K562 (cell line): ENCODE data around the gene VKORC1. TPM values are rescaled to one million over a fixed set of nuclear protein-coding genes. Genes with fewer than 3 reads are reported as not detected.

ENCODE experiments used
- ATF3 ChIP-seq, 2 experiments: fragments of 450-650 bp in 1 of 2; sonication (generic) in 1 of 2; formaldehyde crosslinking in 1 of 2; IDR thresholded peaks in 1 of 2; conservative IDR thresholded peaks in 1 of 2; 2 replicates each; pipeline versions ENCODE4 v1.6.1 to v1.8.1; 2016 to 2023; ENCODE audit warnings: mild to moderate bottlenecking in 2 of 2, moderate library complexity in 2 of 2, inconsistent platforms in 1 of 2, missing genetic modification reagents in 1 of 2
- CCNT2 ChIP-seq: IDR thresholded peaks from 2 replicates; pipeline ENCODE4 v1.6.1; 2011; ENCODE audit warnings: borderline replicate concordance, low read depth, mild to moderate bottlenecking, moderate library complexity, mixed read lengths, low read length; ENCODE audit not compliant: insufficient read length; ENCODE audit errors: extremely low read depth
- FOSL1 ChIP-seq: fragments of 200-800 bp; sonication (Bioruptor generic); conservative IDR thresholded peaks from 2 replicates; pipeline ENCODE4 v1.6.1; 2016; ENCODE audit warnings: missing genetic modification characterization, missing compliant biosample characterization
- FOXP1 ChIP-seq: sonication (generic); formaldehyde crosslinking; IDR thresholded peaks from 2 replicates; pipeline ENCODE4 v1.8.0; 2022; ENCODE audit warnings: mild to moderate bottlenecking, missing genetic modification reagents
- HEY1 ChIP-seq: fragments of 250-450 bp; sonication (Bioruptor Pico); IDR thresholded peaks from 2 replicates; pipeline ENCODE4 v1.5.0; 2020; ENCODE audit warnings: mild to moderate bottlenecking, moderate library complexity, borderline replicate concordance
- KAT2B ChIP-seq: IDR thresholded peaks from one replicate; pipeline ENCODE4 v1.6.1; 2012; ENCODE audit warnings: low read depth, mild to moderate bottlenecking, control low read depth, inconsistent platforms, low read length, moderate library complexity
- KDM4B ChIP-seq, 2 experiments: fragments of 450-650 bp in 1 of 2; sonication (generic) in 1 of 2; IDR thresholded peaks; 2 replicates each; pipeline ENCODE4 v1.6.1; 2016 to 2017; ENCODE audit warnings: borderline replicate concordance in 2 of 2, antibody characterized with exemption in 1 of 2, low read depth in 1 of 2, mild to moderate bottlenecking in 1 of 2
- KLF13 ChIP-seq: fragments of 450-650 bp; IDR thresholded peaks from 2 replicates; pipeline ENCODE4 v1.6.1; 2016; ENCODE audit warnings: missing genetic modification characterization, low read depth, mild to moderate bottlenecking, missing compliant biosample characterization, moderate library complexity, borderline replicate concordance
- PCBP1 ChIP-seq: fragments of 200-400 bp; formaldehyde crosslinking; IDR thresholded peaks from 2 replicates; pipeline ENCODE4 v1.6.1; 2018; ENCODE audit warnings: mild to moderate bottlenecking, low read depth, low read length; ENCODE audit not compliant: poor library complexity, severe bottlenecking
- POLR3G ChIP-seq: IDR thresholded peaks from 2 replicates; pipeline ENCODE4 v1.6.1; 2011; ENCODE audit not compliant: insufficient read length, insufficient replicate concordance; ENCODE audit errors: extremely low read depth
- POU5F1 ChIP-seq: fragments of 150-350 bp; IDR thresholded peaks from 2 replicates; pipeline ENCODE4 v1.6.1; 2014; ENCODE audit warnings: borderline replicate concordance, low read length, low read depth, mild to moderate bottlenecking; ENCODE audit not compliant: partially characterized antibody
- SNRNP70 ChIP-seq: fragments of 200-400 bp; formaldehyde crosslinking; optimal IDR thresholded peaks from 2 replicates; pipeline ENCODE3; 2017; ENCODE audit warnings: low read depth, low read length
- SRSF7 ChIP-seq: fragments of 200-400 bp; formaldehyde crosslinking; optimal IDR thresholded peaks from 2 replicates; pipeline ENCODE3; 2017; ENCODE audit warnings: mild to moderate bottlenecking, low read depth, low read length
- TAF1 ChIP-seq: IDR thresholded peaks from 2 replicates; pipeline ENCODE4 v1.6.1; 2011; ENCODE audit warnings: mild to moderate bottlenecking, low read length, moderate library complexity; ENCODE audit not compliant: insufficient read depth, control insufficient read depth, severe bottlenecking; ENCODE audit errors: extremely low read depth
- YY1 ChIP-seq, 3 experiments: IDR thresholded peaks; 2 replicates each; pipeline ENCODE4 v1.6.1; 2011; ENCODE audit warnings: low read length in 2 of 3, mild to moderate bottlenecking in 2 of 3, moderate library complexity in 2 of 3, borderline replicate concordance in 1 of 3, control low read depth in 1 of 3, low read depth in 1 of 3; ENCODE audit not compliant: insufficient read depth in 3 of 3, insufficient replicate concordance in 2 of 3, control insufficient read depth in 1 of 3, insufficient read length in 1 of 3; ENCODE audit errors: extremely low read depth in 1 of 3
- ZBTB17 ChIP-seq: fragments of 450-650 bp; formaldehyde crosslinking; IDR thresholded peaks from 2 replicates; pipeline ENCODE4 v1.4.0; 2020; ENCODE audit warnings: mild to moderate bottlenecking
- ZFP36 ChIP-seq: fragments of 150-350 bp; IDR thresholded peaks from 2 replicates; pipeline ENCODE4 v1.6.1; 2018; ENCODE audit warnings: low read length, low read depth; ENCODE audit not compliant: partially characterized antibody
- ZNF143 ChIP-seq: sonication (generic); formaldehyde crosslinking; IDR thresholded peaks from 2 replicates; pipeline ENCODE4 v1.9.0; 2022; ENCODE audit warnings: mild to moderate bottlenecking, missing genetic modification reagents
- ZNF197 ChIP-seq: fragments of 200-800 bp; sonication (Bioruptor generic); IDR thresholded peaks from 2 replicates; pipeline ENCODE4 v1.6.1; 2016; ENCODE audit warnings: low read depth, missing genetic modification characterization, missing compliant biosample characterization
- ZNF253 ChIP-seq: fragments of 250-450 bp; sonication (Bioruptor Pico); conservative IDR thresholded peaks from 2 replicates; pipeline ENCODE4 v1.6.1; 2021; ENCODE audit warnings: mild to moderate bottlenecking
- ZNF263 ChIP-seq: sonication (generic); formaldehyde crosslinking; IDR thresholded peaks from 2 replicates; pipeline ENCODE4 v1.8.0; 2022; ENCODE audit warnings: mild to moderate bottlenecking, missing genetic modification reagents, borderline replicate concordance
- ZNF57 ChIP-seq: fragments of 450-650 bp; formaldehyde crosslinking; IDR thresholded peaks from 2 replicates; pipeline ENCODE4 v1.4.0; 2020; ENCODE audit warnings: mild to moderate bottlenecking, moderate library complexity
- ZSCAN32 ChIP-seq: fragments of 450-650 bp; formaldehyde crosslinking; IDR thresholded peaks from 2 replicates; pipeline ENCODE4 v1.4.0; 2020; ENCODE audit warnings: mild to moderate bottlenecking, moderate library complexity
- polyA plus RNA-seq, 8 experiments: library from polyadenylated mRNA; depleted of rRNA in 4 of 8; stranded (reverse) in 5 of 8; unstranded in 3 of 8; fragments of >200 nt; fragmentation: Nextera tagmentation in 2 of 8; fragmentation: Illumina TruSeq in 1 of 8; extraction: Ambion mirVana in 2 of 8; extraction: Trizol in 1 of 8; gene quantifications; 2 replicates each; pipeline versions ENCODE4 v1.2.1 to v1.2.3, GENCODE V29; 2011 to 2014; ENCODE audit warnings: inconsistent platforms in 1 of 8, missing spikeins in 1 of 8
- total RNA-seq, 7 experiments: library from RNA; depleted of rRNA in 6 of 7; stranded (reverse); fragments of >200 nt in 6 of 7; fragmentation: Illumina TruSeq in 2 of 7; extraction: Trizol in 2 of 7; gene quantifications; 2 replicates each; pipeline versions ENCODE4 v1.2.1 to v1.2.3, GENCODE V29; 2011 to 2021; ENCODE audit warnings: low replicate concordance in 1 of 7
- TF ChIP-seq, protein P1 (sequence below): fragments of 250-450 bp; sonication (Bioruptor Pico); IDR thresholded peaks from 2 replicates; pipeline ENCODE4 v1.4.0; 2020

The VKORC1 gene
- total and polyA plus RNA-seq, 9 of the 15 experiments (the other 6 are each of a cell fraction or from before 2014, with no cell fraction given), result 30.0 to 119 (median 62.1) TPM

DNA sequence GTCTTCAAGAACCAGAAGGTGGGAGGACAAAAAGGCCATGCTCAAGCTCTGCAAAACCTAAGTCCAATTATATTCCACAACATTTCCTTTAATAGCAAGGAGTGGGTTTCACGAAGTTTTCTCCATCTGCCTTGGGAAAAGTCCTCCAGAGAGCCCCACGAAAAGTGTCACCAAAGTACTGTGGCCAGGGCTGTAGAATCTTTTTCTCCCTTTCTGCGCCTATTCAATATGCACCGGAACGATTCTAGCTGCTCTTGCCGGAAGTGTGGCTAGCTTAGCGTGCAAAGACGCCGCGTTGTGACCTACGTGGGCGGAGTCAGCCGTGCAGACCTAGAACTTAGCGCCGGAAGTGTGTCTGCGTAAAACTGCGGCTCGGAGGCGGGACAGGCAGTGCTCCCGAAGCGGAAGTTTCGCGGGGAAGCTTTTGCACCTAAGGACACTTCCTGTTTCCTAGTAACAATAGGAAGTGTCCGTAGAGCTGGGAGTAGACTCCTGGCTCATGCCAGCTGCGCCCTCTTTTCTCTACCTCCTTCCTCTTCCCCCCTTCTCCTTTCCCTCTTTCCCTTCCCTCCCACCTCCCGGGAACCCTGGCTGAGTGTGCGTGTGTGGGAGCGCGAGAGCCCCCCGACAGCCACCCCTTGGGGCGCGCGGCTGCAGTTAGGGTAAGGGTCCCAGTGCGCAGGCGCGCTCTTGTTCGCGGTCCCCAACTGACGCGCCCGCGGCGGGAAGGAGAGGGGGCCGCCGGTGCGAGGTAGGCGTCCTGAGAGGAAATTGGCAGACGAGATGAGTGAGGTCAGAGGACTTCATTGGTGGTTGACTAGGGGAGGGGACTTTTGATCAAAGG lies 20.4 kb downstream of the VKORC1 start, which contains the start of the genes ZNF646 and ZNF668 (continued):
- TF ChIP-seq KLF13 (tag), result peak; percentile 80; the same call in 1 of the 2 replicates
- TF ChIP-seq POU5F1, result peak; percentile 66
- TF ChIP-seq ZSCAN32 (CRISPR knock-in tag), result no peak
- TF ChIP-seq ZFP36, result no peak
- no peak for TF ChIP-seq SNRNP70
- TF ChIP-seq ZNF263 (CRISPR knock-in tag), result peak; percentile 100
- TF ChIP-seq ZNF143 (CRISPR knock-in tag), result no peak
- TF ChIP-seq ZNF57 (CRISPR knock-in tag), result no peak
- peak; percentile 77 for TF ChIP-seq TAF1
- 0 out of 2 replicates have a peak, but pooled peaks have one; percentile 14 for TF ChIP-seq ZNF197 (CRISPR knock-in tag)
- no peak for TF ChIP-seq PCBP1
- TF ChIP-seq ZNF253, result no peak
- TF ChIP-seq YY1 (IDR thresholded peaks at IDR 0.05; ENCODE audit: borderline replicate concordance in 1 of 3, control insufficient read depth in 1 of 3, extremely low read depth in 1 of 3, insufficient read depth in 3 of 3, insufficient read length in 1 of 3, insufficient replicate concordance in 2 of 3, low read depth in 1 of 3, low read length in 2 of 3), result peak in 1 of 3 experiments; percentile 54
- TF ChIP-seq FOXP1 (CRISPR knock-in tag), result peak; percentile 54; the same call in 1 of the 2 replicates
- no peak for TF ChIP-seq CCNT2
- peak in 1 of 2 experiments; percentile 98; a peak in 2 of 4 replicates for TF ChIP-seq KDM4B (IDR thresholded peaks at IDR 0.05; ENCODE audit: borderline replicate concordance in 2 of 2, low read depth in 1 of 2)
- no peak for TF ChIP-seq SRSF7
- TF ChIP-seq FOSL1 (tag), result no peak
- TF ChIP-seq ATF3 (IDR thresholded peaks at IDR 0.05), result no peak
- TF ChIP-seq ATF3 (CRISPR knock-in tag; conservative IDR thresholded peaks at IDR 0.05), result peak; percentile 66; the same call in 1 of the 2 replicates
- TF ChIP-seq KAT2B, result no peak
- TF ChIP-seq ZBTB17, result no peak; the same call in 1 of the 2 replicates
- TF ChIP-seq, protein P1, sequence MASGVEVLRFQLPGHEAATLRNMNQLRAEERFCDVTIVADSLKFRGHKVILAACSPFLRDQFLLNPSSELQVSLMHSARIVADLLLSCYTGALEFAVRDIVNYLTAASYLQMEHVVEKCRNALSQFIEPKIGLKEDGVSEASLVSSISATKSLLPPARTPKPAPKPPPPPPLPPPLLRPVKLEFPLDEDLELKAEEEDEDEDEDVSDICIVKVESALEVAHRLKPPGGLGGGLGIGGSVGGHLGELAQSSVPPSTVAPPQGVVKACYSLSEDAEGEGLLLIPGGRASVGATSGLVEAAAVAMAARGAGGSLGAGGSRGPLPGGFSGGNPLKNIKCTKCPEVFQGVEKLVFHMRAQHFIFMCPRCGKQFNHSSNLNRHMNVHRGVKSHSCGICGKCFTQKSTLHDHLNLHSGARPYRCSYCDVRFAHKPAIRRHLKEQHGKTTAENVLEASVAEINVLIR (CRISPR knock-in tag), result peak; percentile 87
- no peak for TF ChIP-seq POLR3G
- TF ChIP-seq HEY1 (CRISPR knock-in tag), result no peak
